Gastroesophageal sphincter (tissue), 3 donors: ENCODE results near the gene BCL2L11.
A peak's percentile ranks its signal among the peaks of the same experiment; 100 is the strongest.

Source experiments
- CTCF ChIP-seq, 4 experiments: fragments of 200-600 bp in 2 of 4; fragments of 450-650 bp in 2 of 4; sonication (generic) in 1 of 4; IDR thresholded peaks; one replicate each; pipeline ENCODE4 v1.5.1; 2017 to 2019; ENCODE audit warnings: antibody characterized with exemption in 4 of 4, mild to moderate bottlenecking in 2 of 4, moderate library complexity in 2 of 4
- EP300 ChIP-seq: sonication (generic); formaldehyde crosslinking; IDR thresholded peaks from one replicate; pipeline ENCODE4 v1.6.1; 2017; ENCODE audit warnings: antibody characterized with exemption, mild to moderate bottlenecking
- POLR2AphosphoS5 ChIP-seq: sonication (generic); formaldehyde crosslinking; IDR thresholded peaks from one replicate; pipeline ENCODE4 v1.6.1; 2017; ENCODE audit warnings: antibody characterized with exemption

DNA sequence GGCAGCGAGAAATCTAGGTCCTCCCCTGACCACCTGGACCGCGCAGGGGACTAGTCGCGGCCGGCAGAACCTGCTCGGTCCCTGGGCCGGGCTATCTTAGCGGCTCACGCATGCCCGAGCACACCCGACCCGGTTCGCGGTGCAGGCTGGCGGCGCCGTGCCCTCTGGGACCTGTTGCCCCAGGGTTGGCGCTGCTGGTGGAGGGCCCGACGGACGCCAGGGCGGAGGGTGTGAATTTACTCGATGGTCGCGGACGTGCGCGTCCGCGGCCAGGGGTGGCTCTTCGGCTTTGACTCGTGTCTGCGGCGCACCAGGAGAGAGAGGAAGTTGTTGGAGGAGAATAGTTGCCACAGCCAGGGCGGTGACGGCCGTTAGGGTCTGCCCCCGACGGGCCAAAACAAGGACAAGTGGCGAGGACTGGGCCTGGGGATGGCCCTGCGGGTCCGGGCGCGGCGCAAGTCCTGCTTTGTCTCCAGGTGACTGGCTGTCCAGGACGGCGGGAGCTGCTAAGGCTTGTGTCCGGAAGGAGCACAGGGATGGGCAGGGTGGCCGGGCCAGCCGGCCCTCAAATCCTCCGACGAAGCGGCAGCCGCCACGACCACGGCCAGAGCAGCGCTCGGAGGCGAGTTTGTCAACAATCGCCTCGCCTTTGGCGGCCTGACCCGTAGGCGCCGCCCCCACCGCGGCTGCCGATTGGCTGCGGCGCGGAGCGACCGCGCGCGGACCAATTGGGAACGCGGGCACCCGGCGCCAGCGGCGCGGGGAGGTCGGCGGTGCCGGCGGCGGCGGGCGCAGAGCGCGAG, 1.3 kb downstream of the BCL2L11 start:
- TF ChIP-seq CTCF (IDR thresholded peaks at IDR 0.05) (peak in 1 of 4 experiments; percentile 11), EP300 (no peak), POLR2AphosphoS5 (peak; percentile 55)
